HEK293 (cell line): ENCODE data around the gene SF3B6.

Experiments used
- CTCF ChIA-PET: fragments of 350-600 bp; formaldehyde crosslinking; extraction: SDS; loops from one replicate; lab custom pipeline; 2021; ENCODE audit warnings: antibody characterized with exemption; lab: Yijun Ruan, JAX
- POLR2A ChIA-PET: fragments of 300-600 bp; formaldehyde crosslinking; extraction: SDS; loops from one replicate; lab custom pipeline; 2020; ENCODE audit warnings: antibody characterized with exemption, inconsistent platforms; lab: Yijun Ruan, JAX
- H3K27ac ChIP-seq: fragments of 200-500 bp; sonication (Bioruptor generic); 2 replicates; pipeline ENCODE4 v1.5.1; 2014; ENCODE audit warnings: low read depth, low read length, control low read depth, inconsistent platforms; ENCODE audit errors: extremely low read depth
- H3K36me3 ChIP-seq, 2 experiments: fragments of 200-500 bp in 1 of 2; sonication (Bioruptor generic) in 1 of 2; 1 replicate in 1 of 2; 2 replicates in 1 of 2; pipeline ENCODE4 v1.5.1; 2014 to 2017; ENCODE audit warnings: inconsistent platforms in 2 of 2, low read length in 2 of 2; ENCODE audit not compliant: control insufficient read depth in 2 of 2, insufficient read depth in 1 of 2
- H3K4me1 ChIP-seq: fragments of 200-500 bp; sonication (Bioruptor generic); 2 replicates; pipeline ENCODE4 v1.5.1; 2014; ENCODE audit warnings: mild to moderate bottlenecking, low read length, inconsistent platforms; ENCODE audit not compliant: control insufficient read depth, insufficient read depth
- H3K4me3 ChIP-seq: 2 replicates; pipeline ENCODE4 v1.5.1; 2011; ENCODE audit warnings: low read depth, mild to moderate bottlenecking, control low read depth, low read length, moderate library complexity
- H3K9me3 ChIP-seq: fragments of 200-500 bp; sonication (Bioruptor generic); 2 replicates; pipeline ENCODE4 v1.5.1; 2014; ENCODE audit warnings: low read depth, low read length, inconsistent platforms; ENCODE audit not compliant: control insufficient read depth, insufficient read depth
- EGR2 ChIP-seq: fragments of 450-650 bp; formaldehyde crosslinking; IDR thresholded peaks from 2 replicates; pipeline ENCODE4 v1.5.1; 2016; ENCODE audit warnings: low read depth, missing biosample characterization, missing genetic modification characterization
- GLIS1 ChIP-seq: fragments of 450-650 bp; formaldehyde crosslinking; IDR thresholded peaks from 2 replicates; pipeline ENCODE4 v1.5.1; 2016; ENCODE audit warnings: missing biosample characterization, missing genetic modification characterization
- GLIS2 ChIP-seq: fragments of 450-650 bp; formaldehyde crosslinking; IDR thresholded peaks from 2 replicates; pipeline ENCODE4 v1.5.1; 2016; ENCODE audit warnings: missing biosample characterization, missing genetic modification characterization
- KLF7 ChIP-seq: fragments of 450-650 bp; formaldehyde crosslinking; IDR thresholded peaks from 2 replicates; pipeline ENCODE4 v1.5.1; 2016; ENCODE audit warnings: missing biosample characterization, missing genetic modification characterization, borderline replicate concordance
- PATZ1 ChIP-seq: fragments of 450-650 bp; formaldehyde crosslinking; IDR thresholded peaks from 2 replicates; pipeline ENCODE4 v1.5.1; 2016; ENCODE audit warnings: missing biosample characterization, missing genetic modification characterization
- PRDM10 ChIP-seq: fragments of 450-650 bp; formaldehyde crosslinking; IDR thresholded peaks from 2 replicates; pipeline ENCODE4 v1.5.1; 2016; ENCODE audit warnings: missing biosample characterization, missing genetic modification characterization
- SP2 ChIP-seq: fragments of 450-650 bp; formaldehyde crosslinking; IDR thresholded peaks from 2 replicates; pipeline ENCODE4 v1.5.1; 2016; ENCODE audit warnings: missing biosample characterization, missing genetic modification characterization
- SP3 ChIP-seq: fragments of 450-650 bp; formaldehyde crosslinking; IDR thresholded peaks from 2 replicates; pipeline ENCODE4 v1.5.1; 2016; ENCODE audit warnings: missing biosample characterization, missing genetic modification characterization
- ZBTB20 ChIP-seq: fragments of 450-650 bp; formaldehyde crosslinking; IDR thresholded peaks from 2 replicates; pipeline ENCODE4 v1.5.1; 2016; ENCODE audit warnings: missing biosample characterization, missing genetic modification characterization
- ZFHX2 ChIP-seq: fragments of 450-650 bp; formaldehyde crosslinking; conservative IDR thresholded peaks from 2 replicates; pipeline ENCODE4 v1.5.1; 2016; ENCODE audit warnings: missing biosample characterization, missing genetic modification characterization
- ZIC2 ChIP-seq: fragments of 450-650 bp; formaldehyde crosslinking; IDR thresholded peaks from 2 replicates; pipeline ENCODE4 v1.5.1; 2016; ENCODE audit warnings: missing biosample characterization, missing genetic modification characterization
- ZNF132 ChIP-seq: fragments of 450-650 bp; formaldehyde crosslinking; IDR thresholded peaks from 2 replicates; pipeline ENCODE4 v1.5.1; 2017; ENCODE audit warnings: missing biosample characterization, missing genetic modification characterization, borderline replicate concordance
- ZNF335 ChIP-seq: fragments of 450-650 bp; formaldehyde crosslinking; conservative IDR thresholded peaks from 2 replicates; pipeline ENCODE4 v1.5.1; 2016; ENCODE audit warnings: missing biosample characterization, missing genetic modification characterization
- ZNF404 ChIP-seq: fragments of 450-650 bp; formaldehyde crosslinking; IDR thresholded peaks from 2 replicates; pipeline ENCODE4 v1.5.1; 2017; ENCODE audit warnings: missing biosample characterization, missing genetic modification characterization
- ZNF423 ChIP-seq: fragments of 450-650 bp; formaldehyde crosslinking; IDR thresholded peaks from 2 replicates; pipeline ENCODE4 v1.5.1; 2016; ENCODE audit warnings: missing biosample characterization, missing genetic modification characterization
- ZNF600 ChIP-seq: fragments of 450-650 bp; formaldehyde crosslinking; IDR thresholded peaks from 2 replicates; pipeline ENCODE4 v1.5.1; 2016; ENCODE audit warnings: missing biosample characterization, missing genetic modification characterization
- ZNF610 ChIP-seq: fragments of 450-650 bp; formaldehyde crosslinking; IDR thresholded peaks from 2 replicates; pipeline ENCODE4 v1.5.1; 2016; ENCODE audit warnings: missing biosample characterization, missing genetic modification characterization, borderline replicate concordance
- ZNF639 ChIP-seq: fragments of 450-650 bp; formaldehyde crosslinking; IDR thresholded peaks from 2 replicates; pipeline ENCODE4 v1.5.1; 2016; ENCODE audit warnings: missing biosample characterization, missing genetic modification characterization
- ZNF670 ChIP-seq: fragments of 450-650 bp; formaldehyde crosslinking; IDR thresholded peaks from 2 replicates; pipeline ENCODE4 v1.5.1; 2016; ENCODE audit warnings: missing biosample characterization, missing genetic modification characterization, low read depth
- ZNF677 ChIP-seq: fragments of 450-650 bp; IDR thresholded peaks from 2 replicates; pipeline ENCODE4 v1.5.0; 2018; ENCODE audit warnings: missing biosample characterization, mild to moderate bottlenecking, missing genetic modification characterization, moderate library complexity
- ZNF792 ChIP-seq: fragments of 450-650 bp; formaldehyde crosslinking; IDR thresholded peaks from 2 replicates; pipeline ENCODE4 v1.5.1; 2016; ENCODE audit warnings: missing biosample characterization, missing genetic modification characterization
- ZNF837 ChIP-seq: fragments of 450-650 bp; formaldehyde crosslinking; IDR thresholded peaks from 2 replicates; pipeline ENCODE4 v1.5.1; 2016; ENCODE audit warnings: missing biosample characterization, missing genetic modification characterization
- ZSCAN30 ChIP-seq: fragments of 450-650 bp; IDR thresholded peaks from 2 replicates; pipeline ENCODE4 v1.5.1; 2018; ENCODE audit warnings: missing biosample characterization, mild to moderate bottlenecking, missing genetic modification characterization, moderate library complexity
- TF ChIP-seq, protein P1 (sequence below): IDR thresholded peaks from 2 replicates; pipeline ENCODE4 v1.6.1; 2011; ENCODE audit warnings: mild to moderate bottlenecking, low read depth, low read length, borderline replicate concordance

SF3B6 gene

DNA sequence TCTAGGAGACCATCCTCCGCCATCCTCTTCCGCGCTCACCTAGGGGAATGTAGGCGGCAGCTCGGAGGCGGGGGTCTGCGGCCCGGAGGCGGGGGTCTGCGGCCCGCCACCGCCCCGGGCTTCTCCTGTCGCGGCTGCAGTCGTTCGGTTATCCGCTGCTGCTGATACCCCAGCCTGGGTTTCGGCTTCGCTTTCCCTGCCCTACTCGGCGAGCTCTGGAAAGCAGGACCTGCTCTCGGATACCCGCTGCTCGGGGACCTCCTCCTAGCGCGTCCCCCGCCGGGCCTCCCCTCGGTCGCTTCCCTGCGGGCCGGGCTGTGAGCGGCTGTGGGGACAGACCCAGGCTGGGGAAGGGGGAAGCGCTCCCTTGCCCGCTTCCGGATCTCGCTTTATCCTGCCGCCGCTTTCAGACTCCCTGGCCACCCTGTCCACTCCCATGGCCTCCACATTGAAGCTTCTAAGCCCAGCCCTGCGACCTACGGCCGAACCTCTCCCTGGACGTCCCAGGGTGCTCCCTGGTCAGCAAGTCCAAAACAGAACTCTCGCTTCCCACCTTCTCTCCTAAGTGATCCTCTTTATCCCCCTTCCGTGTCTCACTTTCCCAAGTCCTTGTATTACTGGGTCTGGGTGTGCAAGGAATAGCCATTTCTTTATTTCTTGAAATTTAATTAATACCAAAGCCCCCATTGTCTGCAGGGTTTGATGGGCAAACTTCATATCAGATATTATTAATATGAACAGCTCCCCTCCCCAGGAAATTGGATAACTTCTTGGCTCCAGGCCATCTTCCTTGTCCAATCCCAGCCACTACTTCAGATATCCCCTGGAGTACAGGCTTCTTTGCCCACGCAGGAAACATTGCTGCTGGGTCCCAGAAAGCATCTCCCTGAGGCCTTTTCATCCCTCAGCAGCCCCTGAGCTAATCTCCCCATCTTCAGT, 25.8 kb downstream of the SF3B6 start:
- POLR2A ChIA-PET, result interaction anchor here (0.7 to 3.6 kb wide), 4 partner anchors 11 to 697 kb away, joined by 3 to 20 read pairs (median 6); partner anchors contain the start of genes ATAD2B and SF3B6
- Histone ChIP-seq H3K36me3 (peaks cover 0 to 14% of the 10 kb centered on the region in 2 experiments; a peak in 1 of 3 replicates), H3K4me3 (peak overlapping the region; percentile 79), H3K4me1 (peaks cover 9% of the 10 kb centered on the region; the same call in 1 of the 2 replicates), H3K27ac (peak overlapping the region; percentile 66; the same call in 1 of the 2 replicates), H3K9me3 (no peaks in the 10 kb centered on the region)
- CTCF ChIA-PET, result interaction anchor here (1.0 to 2.1 kb wide), 5 partner anchors 11 to 226 kb away, joined by 4 to 8 read pairs (median 4); partner anchors contain the start of genes ATAD2B and TP53I3
- TF ChIP-seq ZSCAN30, result peak; percentile 21; the same call in 1 of the 2 replicates
- TF ChIP-seq ZNF670 (tag by site-specific recombination), result no peak
- no peak for TF ChIP-seq SP3
- TF ChIP-seq ZNF792, result no peak
- TF ChIP-seq ZNF837, result no peak
- TF ChIP-seq EGR2 (tag by site-specific recombination), result 0 out of 2 replicates have a peak, but pooled peaks have one; percentile 9
- no peak for TF ChIP-seq ZNF404 (tag by site-specific recombination)
- peak; percentile 33 for TF ChIP-seq SP2 (tag by site-specific recombination)
- no peak for TF ChIP-seq ZNF677 (tag by site-specific recombination)
- TF ChIP-seq ZNF335 (tag by site-specific recombination), result peak; percentile 67
- TF ChIP-seq PRDM10 (tag by site-specific recombination), result peak; percentile 76
- 0 out of 2 replicates have a peak, but pooled peaks have one; percentile 28 for TF ChIP-seq ZNF423
- TF ChIP-seq ZNF132 (tag by site-specific recombination), result no peak
- peak; percentile 13; the same call in 1 of the 2 replicates for TF ChIP-seq ZBTB20 (tag by site-specific recombination)
- TF ChIP-seq ZNF639, result no peak
- TF ChIP-seq GLIS1, result peak; percentile 31
- TF ChIP-seq, protein P1, sequence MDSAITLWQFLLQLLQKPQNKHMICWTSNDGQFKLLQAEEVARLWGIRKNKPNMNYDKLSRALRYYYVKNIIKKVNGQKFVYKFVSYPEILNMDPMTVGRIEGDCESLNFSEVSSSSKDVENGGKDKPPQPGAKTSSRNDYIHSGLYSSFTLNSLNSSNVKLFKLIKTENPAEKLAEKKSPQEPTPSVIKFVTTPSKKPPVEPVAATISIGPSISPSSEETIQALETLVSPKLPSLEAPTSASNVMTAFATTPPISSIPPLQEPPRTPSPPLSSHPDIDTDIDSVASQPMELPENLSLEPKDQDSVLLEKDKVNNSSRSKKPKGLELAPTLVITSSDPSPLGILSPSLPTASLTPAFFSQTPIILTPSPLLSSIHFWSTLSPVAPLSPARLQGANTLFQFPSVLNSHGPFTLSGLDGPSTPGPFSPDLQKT, result no peak
- peak; percentile 82 for TF ChIP-seq GLIS2 (tag by site-specific recombination)
- peak; percentile 82 for TF ChIP-seq ZIC2 (tag by site-specific recombination)
- TF ChIP-seq KLF7 (tag by site-specific recombination), result no peak
- TF ChIP-seq ZNF600 (tag by site-specific recombination), result peak; percentile 52; the same call in 1 of the 2 replicates
- TF ChIP-seq ZFHX2, result peak; percentile 48; the same call in 1 of the 2 replicates
- TF ChIP-seq ZNF610 (tag by site-specific recombination), result no peak; the same call in 1 of the 2 replicates
- 0 out of 2 replicates have a peak, but pooled peaks have one; percentile 15 for TF ChIP-seq PATZ1 (tag by site-specific recombination)
